Esophagus mucosa (tissue), 1 donor: ENCODE data around the gene ADAMTS1. TPM values are rescaled to one million over a fixed set of nuclear protein-coding genes. Genes with fewer than 3 reads are reported as not detected.

Experiments used
- ATAC-seq: fragments of 200-7000 bp; cut with Tn5 transposase; one replicate; pipeline ENCODE4 v1.9.1; 2020
- total RNA-seq: library from RNA; stranded (reverse); gene quantifications from one replicate; pipeline ENCODE4 v1.2.4, GENCODE V29; 2023
- donor health status: DM: yes; HTN: yes; CAD: no.

ADAMTS1 gene
- total RNA-seq, 1 donor from 2014 or later: 7.9 TPM

DNA sequence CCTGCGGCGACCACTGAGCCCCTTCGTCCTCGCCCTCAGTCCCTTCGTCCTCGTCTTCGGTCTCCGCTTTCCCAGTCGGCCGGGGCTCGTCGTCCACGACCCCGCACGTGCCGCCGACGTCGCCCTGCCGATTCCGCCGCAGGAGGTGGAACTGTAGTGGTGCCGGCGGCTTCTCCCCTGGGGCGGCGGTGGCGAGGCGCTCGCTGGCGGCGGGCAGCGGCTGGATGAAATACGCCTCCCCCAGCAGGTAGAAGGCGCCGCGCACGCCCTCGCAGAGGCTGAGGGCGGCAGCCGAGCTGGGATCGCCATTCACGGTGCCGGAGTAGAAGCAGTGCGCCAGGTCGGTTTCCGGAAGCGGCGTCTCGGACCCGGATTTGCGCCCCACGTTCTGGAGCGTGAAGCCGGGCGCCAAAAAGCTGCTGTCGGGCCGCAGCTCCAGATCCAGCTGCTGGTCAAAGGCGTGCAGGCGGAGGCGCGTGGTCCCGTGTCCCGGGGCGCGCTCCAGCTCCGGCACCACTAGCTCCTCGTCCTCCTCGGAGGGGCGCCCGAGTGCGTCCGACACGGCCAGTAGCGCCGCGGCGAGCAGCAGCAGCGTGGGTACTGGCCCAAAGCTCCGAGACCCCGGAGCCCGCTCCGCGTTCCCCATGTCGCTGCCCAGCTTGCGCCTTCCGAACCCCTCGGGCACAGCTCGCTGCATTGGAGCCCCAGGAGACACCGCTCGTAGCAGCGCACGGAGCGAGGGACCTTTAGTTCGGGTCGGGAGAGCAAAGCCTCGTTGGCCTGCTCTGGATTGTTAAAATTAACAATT, 747 bp downstream of the ADAMTS1 start:
- ATAC-seq: peak; percentile 7

DNA sequence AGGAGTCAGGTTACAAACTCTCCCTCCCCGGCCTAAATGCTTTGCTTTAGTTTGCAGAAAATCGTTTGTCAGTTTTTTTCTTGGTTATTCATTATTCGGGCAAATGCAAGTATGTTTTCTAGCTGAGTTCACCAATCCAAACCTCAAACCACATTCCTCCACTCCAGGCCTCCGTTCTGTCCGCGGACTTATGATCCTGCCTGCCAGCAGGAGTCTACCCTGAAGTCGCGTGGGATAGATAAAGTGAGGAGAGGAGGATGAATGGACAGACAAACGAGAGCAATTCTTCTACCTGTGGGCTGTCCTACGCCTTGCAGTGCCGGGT, 1.3 kb downstream of the ADAMTS1 start:
- no peak for ATAC-seq

DNA sequence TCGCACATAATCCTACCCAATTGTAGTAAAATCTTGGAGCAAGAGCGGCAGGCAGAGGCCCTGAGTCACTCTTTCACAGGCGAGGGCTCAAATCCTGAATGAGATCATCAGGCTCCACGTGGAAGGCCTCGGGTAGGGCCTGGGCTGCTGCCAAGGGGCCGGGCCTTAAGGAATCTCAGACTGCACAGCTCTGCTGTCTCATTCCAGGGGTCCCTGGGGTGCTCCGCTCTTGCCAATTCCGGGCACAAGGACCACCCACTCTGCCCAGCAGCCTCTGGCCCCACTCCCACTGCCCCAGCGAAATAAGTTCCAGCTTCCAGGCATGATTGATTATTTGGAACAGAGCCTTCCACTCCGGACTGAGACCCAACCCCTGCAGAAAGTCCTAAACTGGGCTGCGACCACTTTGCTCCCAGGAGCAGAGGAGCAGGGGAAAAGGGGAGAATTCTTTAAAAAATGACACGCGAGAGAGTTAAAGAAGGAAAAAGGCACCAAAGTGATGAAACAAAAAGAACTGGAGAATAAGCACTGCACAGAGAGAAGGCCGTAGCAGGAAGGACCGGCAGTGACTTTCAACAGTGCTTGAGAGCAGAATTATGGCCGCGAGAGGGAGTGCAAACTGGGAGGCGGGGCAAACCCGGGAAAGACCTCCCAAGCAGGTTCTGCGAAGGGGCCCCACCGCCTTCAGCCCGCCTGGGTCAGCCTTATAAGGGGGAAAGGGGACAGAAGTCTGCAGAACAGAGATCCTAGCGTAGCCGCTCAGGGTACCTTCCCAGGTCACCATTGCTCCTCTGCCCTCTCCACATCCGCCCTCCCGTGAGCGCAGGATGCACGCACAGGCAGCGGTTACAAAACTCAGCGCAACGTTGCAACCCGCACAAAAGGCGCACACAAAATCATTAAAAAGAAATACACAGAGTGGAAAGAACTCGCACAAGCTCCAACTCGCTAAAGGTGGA, 2.0 kb downstream of the ADAMTS1 start:
- ATAC-seq: peak; percentile 87

DNA sequence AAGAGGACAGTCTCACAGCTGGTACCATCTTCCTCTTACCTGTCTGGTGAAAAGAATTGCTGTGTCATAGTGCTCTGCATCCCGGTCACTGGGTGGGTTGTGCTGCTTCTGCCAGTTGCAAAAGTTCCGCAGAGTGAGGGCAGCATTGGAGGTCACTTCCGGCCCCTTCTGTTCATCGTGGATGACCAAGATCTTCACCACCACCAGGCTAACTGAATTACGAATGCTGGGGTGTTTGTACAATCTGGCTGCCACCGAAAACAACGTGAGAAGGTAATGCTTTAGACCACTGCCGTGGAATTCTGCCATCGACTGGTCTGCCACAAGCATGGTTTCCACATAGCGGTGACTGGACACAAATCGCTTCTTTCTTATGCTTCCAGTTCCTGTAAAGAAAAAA, 2.9 kb downstream of the ADAMTS1 start:
- ATAC-seq: no peak

DNA sequence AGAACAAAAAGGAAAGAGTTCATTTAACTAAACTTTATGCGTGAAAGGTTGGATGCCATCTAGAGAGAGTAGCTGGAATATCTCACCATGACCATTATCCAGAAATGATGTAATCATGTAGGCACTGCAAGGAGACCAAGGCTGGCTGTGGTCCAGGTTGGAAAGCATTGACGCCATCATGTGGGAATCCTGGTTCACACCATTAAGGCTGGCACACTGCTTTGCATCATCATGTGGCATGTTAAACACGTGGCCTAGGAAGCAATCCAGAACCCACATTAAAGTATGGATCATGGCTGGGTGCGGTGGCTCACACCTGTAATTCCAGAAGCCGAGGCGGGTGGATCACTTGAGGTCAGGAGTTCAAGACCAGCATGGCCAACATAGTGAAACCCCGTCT, 4.3 kb downstream of the ADAMTS1 start:
- ATAC-seq: peak; percentile 27

DNA sequence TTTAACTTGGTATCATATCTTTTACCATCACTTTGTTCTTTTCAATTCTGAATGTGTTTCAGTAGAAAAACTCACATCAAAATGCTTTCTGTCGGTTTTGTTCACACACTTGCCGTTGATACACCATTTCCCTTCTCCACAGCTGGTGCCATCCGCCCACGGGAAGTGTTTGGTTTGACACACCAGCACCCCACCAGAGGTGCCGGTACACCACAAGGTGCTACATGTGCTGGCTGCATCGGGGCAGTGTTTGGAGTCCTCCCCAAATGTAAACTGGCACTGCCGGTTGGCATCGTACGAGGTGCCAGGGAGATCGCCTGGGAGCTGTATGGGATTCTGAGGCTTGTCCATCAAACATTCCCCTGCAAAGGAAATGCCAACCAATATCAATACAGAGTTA, 5.0 kb downstream of the ADAMTS1 start:
- no peak for ATAC-seq

DNA sequence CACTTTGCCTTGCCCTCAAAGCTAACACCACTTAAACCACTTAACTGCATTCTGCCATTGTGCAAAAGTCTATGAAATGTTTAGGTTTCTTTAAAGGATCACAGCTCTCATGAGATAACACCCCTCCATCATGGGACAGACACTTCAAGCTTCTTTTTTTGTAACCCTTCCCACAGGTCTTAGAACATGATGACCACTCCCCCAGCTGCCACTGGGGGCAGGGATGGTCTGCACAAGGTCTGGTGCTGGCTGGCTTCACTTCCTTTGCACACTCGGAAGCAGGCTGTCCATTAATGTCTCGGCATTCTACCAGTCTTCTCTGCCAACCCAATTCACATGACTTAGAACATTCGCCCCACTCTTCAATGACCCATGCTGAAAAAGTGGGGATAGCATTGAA, 7.7 kb downstream of the ADAMTS1 start:
- no peak for ATAC-seq

DNA sequence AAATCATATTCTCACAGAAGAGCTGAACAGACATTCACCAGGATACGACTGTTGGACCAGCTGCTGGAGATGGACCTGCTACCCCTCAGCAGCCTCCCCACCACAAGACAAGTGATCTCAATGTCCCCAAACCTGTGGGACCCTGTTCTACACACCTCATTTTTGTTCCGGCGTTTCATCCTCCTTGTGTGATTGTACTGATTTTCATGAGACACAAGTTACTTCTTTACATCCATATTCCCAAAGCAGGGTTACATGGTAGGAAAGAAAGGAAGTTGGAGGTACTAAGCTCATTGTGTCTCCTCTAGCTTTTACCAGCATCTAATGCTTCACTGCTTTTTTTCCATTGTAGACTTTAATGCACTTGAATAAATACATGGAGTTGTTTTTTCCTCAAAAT, 8.7 kb downstream of the ADAMTS1 start:
- ATAC-seq: no peak

DNA sequence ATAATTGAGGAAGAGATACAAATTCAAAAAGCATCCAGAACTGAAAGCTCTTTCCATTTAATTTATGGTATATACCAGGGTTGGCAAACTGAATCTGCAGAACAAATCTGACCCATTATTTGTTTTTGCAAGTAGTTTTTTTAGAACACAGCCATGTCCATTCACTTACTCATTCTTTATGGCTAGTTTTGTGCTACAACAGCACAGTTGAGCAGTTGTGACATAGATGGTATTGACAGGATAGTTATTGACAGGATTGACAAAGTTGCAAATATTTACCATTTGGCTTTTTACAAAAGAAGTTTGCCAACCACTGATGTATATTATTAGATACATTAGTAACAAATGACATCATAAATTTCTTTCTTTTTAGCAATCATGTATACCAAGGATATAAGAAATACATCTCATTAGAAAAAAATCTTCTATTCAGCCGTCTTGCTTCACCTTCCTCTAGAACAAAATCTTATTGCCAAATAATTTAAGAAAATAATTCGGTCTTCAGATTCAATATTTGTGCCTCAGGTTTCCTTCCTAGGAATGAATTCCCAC, 9.4 kb downstream of the ADAMTS1 start:
- ATAC-seq: no peak

DNA sequence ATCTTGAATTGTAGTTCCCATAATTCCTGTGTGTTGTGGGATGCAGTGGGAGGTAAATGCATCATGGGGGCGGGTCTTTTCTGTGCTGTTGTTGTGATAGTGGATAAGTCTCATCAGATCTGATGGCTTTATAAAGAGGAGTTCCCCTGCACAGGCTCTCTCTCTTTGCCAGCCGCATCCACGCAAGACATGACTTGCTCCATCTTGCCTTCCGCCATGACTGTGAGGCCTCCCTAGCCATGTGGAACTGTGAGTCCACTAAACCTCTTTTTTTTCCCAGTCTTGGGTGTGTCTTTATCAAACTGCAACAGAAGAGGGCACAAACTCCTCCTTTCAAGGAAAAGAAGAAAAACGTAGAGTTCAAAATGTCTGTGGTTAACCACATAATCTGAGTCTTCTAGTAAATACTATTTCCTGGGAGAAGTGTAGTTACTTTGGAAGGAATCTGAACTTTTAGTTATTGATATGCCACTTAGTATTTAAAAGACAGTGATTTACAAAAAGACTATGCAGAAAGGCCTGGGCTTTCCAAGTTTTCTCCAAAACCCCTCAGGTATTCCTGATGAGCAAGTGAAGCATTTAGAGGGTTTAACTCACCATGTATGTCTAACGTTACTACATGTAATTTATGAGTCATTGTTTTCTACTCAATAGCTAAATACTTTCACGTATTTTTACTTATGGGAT, 10.0 kb downstream of the ADAMTS1 start:
- ATAC-seq: peak; percentile 27

DNA sequence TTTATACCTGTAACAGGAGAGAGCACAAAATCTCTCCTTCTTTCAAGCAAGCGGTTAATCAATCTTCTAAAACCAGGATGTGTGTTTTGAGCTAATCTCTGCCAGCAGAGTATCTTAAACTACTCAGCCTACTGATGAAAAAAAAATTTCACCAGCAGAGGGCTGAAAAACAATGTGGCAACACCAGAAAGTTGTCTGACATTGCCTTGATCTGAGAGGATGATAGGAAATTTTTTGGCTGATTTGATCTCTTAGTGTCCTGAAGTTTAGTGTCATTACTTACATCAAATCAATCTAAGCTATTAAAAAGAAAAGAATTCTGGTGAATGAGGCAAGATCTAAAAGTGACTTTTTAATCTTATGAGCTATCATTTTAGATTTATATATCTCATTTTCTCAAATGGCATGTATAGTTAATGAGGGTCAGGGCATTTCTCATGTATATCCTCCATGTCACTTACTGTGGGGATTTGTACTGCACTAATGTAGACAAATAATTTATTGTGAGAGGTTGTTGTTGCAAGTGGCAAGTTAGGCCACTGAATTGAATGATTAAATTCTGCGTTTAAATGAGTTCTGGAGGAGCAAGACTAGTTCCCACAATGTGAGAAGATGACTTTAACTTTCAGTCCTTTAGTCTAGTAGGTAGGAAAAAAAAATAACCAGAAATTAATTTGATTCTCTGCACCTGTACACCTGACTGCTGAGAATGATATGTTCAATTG, 10.9 kb downstream of the ADAMTS1 start:
- ATAC-seq: no peak

DNA sequence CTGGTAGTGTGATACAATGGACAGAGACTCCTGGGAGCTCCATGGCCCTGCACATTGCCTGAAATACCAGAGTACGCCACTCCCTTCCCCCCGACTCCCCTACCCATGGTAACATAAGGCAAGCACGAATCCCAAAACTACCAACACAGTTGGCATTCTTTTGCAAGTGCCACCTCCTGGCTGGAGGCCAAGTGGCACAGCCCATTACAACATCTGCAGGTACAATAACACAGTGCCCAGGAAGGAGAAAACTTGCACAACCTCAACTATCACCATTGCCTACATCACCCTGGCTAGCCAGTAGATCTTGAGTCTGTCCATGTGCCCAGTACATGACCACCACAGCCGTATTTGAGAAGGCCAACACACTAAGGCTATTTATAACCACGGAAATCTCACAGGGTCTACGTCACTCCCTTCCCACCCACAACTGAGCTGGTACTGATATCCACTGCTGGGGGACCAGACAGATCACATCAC, 11.7 kb downstream of the ADAMTS1 start:
- ATAC-seq: peak; percentile 31

DNA sequence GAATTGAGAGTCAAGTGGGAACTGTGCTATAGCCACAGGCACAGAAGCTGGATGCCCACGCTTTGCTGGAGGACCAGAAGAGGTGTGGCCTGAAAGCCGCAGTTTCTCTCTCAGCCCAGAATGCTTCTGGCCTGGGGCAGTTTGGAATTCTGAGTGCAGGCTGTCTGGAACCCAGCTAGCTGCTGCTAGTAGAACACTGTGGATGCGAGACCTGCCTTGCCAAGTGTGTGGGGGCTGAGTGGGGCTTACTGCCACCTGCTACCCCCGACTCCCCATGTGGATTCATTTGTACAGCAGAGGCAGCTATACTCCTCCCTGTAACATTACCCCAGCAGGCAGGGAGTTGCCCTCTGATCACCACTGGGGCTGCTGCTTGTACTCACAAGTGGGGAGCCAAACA, 12.2 kb downstream of the ADAMTS1 start:
- peak; percentile 27 for ATAC-seq

DNA sequence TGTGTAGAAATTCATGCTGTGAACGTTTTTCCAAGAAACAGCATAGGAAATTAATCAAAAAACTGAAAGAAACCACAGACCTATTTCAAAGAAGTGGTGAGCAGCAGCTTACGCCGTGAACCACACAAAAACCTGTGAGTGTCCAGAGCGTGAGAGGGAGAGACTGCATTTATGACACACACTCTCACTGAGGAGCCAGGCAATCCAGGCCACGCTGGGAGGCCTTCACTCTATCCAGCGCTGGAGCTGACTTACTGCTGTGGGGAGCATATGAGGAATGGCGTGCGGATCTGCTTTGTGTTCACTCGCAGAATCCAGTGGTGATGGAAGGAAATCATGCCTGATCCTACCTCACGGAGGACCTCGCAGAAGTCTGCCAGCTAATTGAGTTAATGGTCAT, 12.7 kb downstream of the ADAMTS1 start:
- no peak for ATAC-seq

DNA sequence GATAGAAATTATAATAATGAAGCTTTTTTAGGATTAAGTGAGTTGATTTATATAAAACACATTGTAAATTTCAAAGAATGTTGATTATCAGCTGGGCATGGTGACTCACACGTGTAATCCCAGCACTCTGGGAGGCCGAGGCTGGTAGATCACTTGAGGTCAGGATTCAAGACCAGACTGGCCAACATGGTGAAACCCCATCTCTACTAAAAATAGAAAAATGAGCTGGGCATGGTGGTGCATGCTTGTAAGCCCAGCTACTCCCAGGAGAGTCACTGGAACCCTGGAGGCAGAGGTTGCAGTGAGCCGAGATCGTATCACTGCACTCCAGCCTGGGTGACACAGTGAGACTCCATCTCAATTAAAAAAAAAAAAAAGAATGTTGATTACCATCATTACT, 18.4 kb downstream of the ADAMTS1 start:
- ATAC-seq: no peak

DNA sequence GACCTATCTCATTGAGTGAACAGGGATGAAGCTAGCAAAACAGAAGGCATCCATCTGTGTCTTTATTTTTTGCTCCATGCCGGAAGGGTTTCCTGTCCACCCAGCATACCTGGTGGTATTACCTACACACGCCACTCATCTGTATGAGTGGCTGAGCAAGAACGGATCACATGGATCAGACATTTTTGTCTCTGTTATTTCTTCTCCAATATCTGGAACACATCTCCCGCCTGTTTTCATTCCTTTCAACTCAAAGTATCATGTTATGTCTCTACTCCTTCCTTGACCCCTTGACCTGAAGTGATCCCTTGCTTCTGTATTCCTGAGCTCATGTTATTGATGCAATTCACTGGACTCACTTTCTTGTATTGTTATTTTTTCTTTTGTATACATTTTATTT, 24.7 kb downstream of the ADAMTS1 start:
- no peak for ATAC-seq

DNA sequence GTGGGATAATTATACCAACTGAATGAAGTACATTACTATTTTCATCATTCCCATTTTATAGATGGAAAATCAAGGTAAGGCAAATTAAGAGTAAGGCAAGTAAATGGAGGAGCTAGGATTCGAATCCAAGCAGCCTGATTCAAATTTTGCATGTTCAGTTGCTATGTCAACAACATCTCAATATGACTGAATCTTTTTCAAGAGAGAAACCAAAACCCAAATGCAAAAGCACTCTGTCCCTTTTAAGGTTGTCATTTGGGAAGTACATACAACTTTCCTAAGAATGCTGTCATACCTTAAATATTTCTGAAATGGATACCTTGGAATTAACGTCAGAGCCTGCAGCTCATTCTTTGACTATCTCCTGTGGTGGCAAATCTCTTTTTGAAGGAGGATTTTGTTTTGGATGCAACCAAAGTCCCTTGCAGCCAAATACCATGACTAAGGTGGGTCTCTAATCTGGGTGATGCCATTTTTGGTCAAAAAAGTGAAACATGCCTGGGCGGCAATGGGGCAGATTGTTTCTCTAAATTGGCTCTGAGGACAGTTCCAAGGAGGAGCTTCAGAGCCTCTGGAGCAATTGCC, 25.4 kb downstream of the ADAMTS1 start:
- no peak for ATAC-seq

DNA sequence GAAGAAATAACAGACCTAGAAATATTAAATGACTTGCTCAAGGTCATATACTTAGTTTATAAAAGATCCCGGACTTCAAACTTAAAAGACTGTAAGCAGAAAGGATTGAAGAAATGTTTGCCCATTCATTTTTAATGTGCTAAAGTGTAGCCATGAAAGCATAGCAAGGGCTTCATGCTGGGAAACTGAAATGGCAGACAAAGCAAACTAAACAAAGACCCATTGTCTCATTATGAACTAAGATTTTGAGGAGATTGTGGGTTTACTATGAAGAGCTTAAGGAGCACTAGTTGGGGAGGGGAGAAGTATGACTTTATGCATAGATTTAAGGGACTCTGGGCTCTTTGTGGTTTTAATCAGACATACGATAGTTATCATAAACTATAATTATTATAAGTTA, 26.3 kb downstream of the ADAMTS1 start:
- ATAC-seq: no peak

DNA sequence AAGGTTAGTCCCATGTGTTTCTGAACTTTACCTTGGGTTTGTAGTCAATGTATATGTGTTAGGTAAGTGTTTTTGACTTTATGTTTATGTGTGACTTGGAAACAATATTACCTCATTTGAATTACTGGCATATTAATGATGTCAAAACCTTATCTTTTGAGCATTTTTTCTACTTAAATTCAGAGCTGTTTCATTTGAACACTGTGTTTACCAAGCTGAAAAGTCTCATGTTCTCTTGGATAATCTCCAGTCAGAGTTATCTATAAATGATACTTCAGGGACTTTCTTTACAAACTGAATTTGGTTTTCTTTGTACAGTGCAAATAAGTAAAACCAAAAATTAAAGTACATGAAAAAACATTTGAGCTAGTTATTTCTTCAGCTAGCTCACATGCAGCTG, 30.0 kb downstream of the ADAMTS1 start:
- ATAC-seq: no peak

DNA sequence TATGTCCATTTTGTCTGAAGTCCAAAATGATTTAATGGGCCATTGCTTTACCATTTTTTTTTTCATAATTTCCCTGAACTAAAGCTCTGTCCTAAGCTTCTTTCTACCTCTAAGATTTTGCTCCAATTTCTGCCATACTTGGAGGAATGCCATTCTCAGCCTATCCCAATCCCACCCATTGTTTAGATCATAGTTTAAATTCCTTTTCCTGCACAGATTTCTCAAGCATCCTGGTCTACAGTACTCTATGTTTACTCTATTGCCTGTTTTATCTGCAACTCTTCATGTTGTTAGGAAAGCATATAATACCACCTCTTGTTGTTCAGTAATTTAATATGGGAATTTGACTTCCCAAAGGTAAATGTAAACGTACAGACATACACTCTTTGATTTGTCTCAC, 30.8 kb downstream of the ADAMTS1 start:
- no peak for ATAC-seq

DNA sequence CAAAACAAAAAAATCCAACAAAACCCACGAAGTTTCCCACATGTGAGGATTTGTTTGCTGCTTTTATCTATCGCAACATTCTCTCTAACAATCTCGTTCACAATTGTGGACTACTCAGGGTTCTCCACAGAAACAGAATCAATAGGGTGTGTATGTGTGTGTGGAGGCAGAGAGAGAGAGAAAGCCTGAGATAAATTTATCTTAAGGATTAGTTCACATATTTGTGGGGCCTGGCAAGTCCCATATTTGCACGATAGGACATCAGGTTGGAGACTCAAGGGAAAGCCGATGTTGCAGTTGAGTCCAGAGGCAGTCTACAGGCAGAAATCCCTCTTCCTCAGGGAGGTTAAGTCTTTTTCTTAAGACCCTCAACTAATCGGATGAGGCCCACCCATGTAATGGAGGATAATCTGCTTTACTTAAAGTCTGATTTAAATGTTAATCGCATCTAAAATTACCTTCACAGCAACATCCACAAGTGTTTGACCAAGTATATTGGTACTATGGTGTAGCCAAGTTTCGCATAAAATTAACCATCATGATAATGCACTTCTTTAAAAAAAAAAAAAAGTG, 31.7 kb downstream of the ADAMTS1 start:
- no peak for ATAC-seq
